ENCODE measurements around the gene TMEM161A. TPM values are rescaled to one million over a fixed set of nuclear protein-coding genes. Genes with fewer than 3 reads are reported as not detected.

Gene TMEM161A
- polyA plus RNA-seq, 1 donor from 2014 or later, result 19.5 TPM

- no peaks in the 10 kb centered on the region for H3K36me3 ChIP-seq (ENCODE audit: insufficient read depth, low read length)
- H2AFZ ChIP-seq (ENCODE audit: low read depth, low read length), result no peak overlapping the region
- no peaks in the 10 kb centered on the region for H4K20me1 ChIP-seq (ENCODE audit: insufficient read depth)
- H3K27ac ChIP-seq (ENCODE audit: low read length), result no peak overlapping the region
- H3K9me3 ChIP-seq (ENCODE audit: low read length), result no peaks in the 10 kb centered on the region
- TF ChIP-seq POLR2AphosphoS5 (IDR thresholded peaks at IDR 0.05) (no peak), EP300 (conservative IDR thresholded peaks at IDR 0.05; ENCODE audit: poor library complexity, severe bottlenecking) (no peak), CTCF (IDR thresholded peaks at IDR 0.05; ENCODE audit: poor library complexity, severe bottlenecking) (no peak), MXI1 (conservative IDR thresholded peaks at IDR 0.05; ENCODE audit: poor library complexity, severe bottlenecking) (no peak), REST (IDR thresholded peaks at IDR 0.05; ENCODE audit: borderline replicate concordance) (no peak), TAF1 (IDR thresholded peaks at IDR 0.05; ENCODE audit: low read depth) (no peak), RAD21 (conservative IDR thresholded peaks at IDR 0.05) (no peak), EZH2 (IDR thresholded peaks at IDR 0.05; ENCODE audit: borderline replicate concordance, insufficient read depth, low read length, poor library complexity, severe bottlenecking) (no peak), SMC3 (conservative IDR thresholded peaks at IDR 0.05; ENCODE audit: poor library complexity) (no peak)
- H3K9me2 ChIP-seq (ENCODE audit: insufficient read depth, low read length), result no peaks in the 10 kb centered on the region
- H3K4me2 ChIP-seq (ENCODE audit: low read length), result no peak overlapping the region
- H3K4me3 ChIP-seq (ENCODE audit: low read length), result no peak overlapping the region
- no peaks in the 10 kb centered on the region for H3F3A ChIP-seq (ENCODE audit: insufficient read depth, low read length, poor library complexity, severe bottlenecking)
- H3K79me2 ChIP-seq (replicated peaks; ENCODE audit: insufficient read depth, low read length), result no peaks in the 10 kb centered on the region
- no peak overlapping the region for H3K9ac ChIP-seq (ENCODE audit: low read length)
- no peaks in the 10 kb centered on the region for H3K27me3 ChIP-seq (ENCODE audit: insufficient read depth, low read depth, low read length)
These were observed 54.7 kb downstream of the TMEM161A start for GRCh38 chr19:19083413-19084178.

DNA sequence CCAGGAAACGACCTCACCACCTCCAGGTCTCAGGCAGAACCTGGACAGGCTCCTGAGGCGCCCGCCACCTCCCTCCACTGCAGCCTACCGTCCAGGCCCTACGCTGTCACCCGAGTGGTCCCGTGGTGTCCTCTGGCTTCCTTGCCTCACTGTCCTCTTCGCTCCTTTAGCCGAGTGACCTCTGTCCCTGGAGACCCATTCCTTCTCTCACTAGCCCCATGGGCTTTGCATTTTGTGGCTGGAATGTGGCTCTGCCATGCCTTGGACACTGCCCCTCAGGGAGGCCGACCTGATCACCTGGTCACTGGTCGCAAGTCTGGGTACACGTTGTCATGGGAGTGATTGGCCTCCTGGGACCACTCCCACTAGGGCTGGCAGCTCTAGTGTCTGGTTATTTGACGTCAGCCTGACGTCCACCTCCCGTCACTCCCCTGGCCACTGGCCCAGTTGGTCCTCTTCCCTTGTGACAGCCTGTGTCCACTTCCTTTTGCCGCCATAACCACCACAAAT is 56.6 kb downstream of the TMEM161A start:
- Histone ChIP-seq H3K79me2 (replicated peaks; ENCODE audit: insufficient read depth, low read length) (no peaks in the 10 kb centered on the region), H3K9me2 (ENCODE audit: insufficient read depth, low read length) (no peaks in the 10 kb centered on the region), H3K9me3 (ENCODE audit: low read length) (no peaks in the 10 kb centered on the region), H4K20me1 (ENCODE audit: insufficient read depth) (no peaks in the 10 kb centered on the region), H3K4me2 (ENCODE audit: low read length) (no peak overlapping the region), H3K27me3 (ENCODE audit: insufficient read depth, low read depth, low read length) (no peaks in the 10 kb centered on the region), H2AFZ (ENCODE audit: low read depth, low read length) (no peak overlapping the region), H3K4me3 (ENCODE audit: low read length) (no peak overlapping the region), H3F3A (ENCODE audit: insufficient read depth, low read length, poor library complexity, severe bottlenecking) (no peaks in the 10 kb centered on the region), H3K27ac (ENCODE audit: low read length) (no peak overlapping the region), H3K9ac (ENCODE audit: low read length) (no peak overlapping the region), H3K36me3 (ENCODE audit: insufficient read depth, low read length) (no peaks in the 10 kb centered on the region)
- no peak for TF ChIP-seq REST (IDR thresholded peaks at IDR 0.05; ENCODE audit: borderline replicate concordance)
- TF ChIP-seq SMC3 (conservative IDR thresholded peaks at IDR 0.05; ENCODE audit: poor library complexity), result no peak
- TF ChIP-seq POLR2AphosphoS5 (IDR thresholded peaks at IDR 0.05), result no peak
- no peak for TF ChIP-seq TAF1 (IDR thresholded peaks at IDR 0.05; ENCODE audit: low read depth)
- TF ChIP-seq EP300 (conservative IDR thresholded peaks at IDR 0.05; ENCODE audit: poor library complexity, severe bottlenecking), result no peak
- TF ChIP-seq MXI1 (conservative IDR thresholded peaks at IDR 0.05; ENCODE audit: poor library complexity, severe bottlenecking), result no peak
- no peak for TF ChIP-seq CTCF (IDR thresholded peaks at IDR 0.05; ENCODE audit: poor library complexity, severe bottlenecking)
- no peak for TF ChIP-seq RAD21 (conservative IDR thresholded peaks at IDR 0.05)
- TF ChIP-seq EZH2 (IDR thresholded peaks at IDR 0.05; ENCODE audit: borderline replicate concordance, insufficient read depth, low read length, poor library complexity, severe bottlenecking), result no peak

Data from neural cell (in vitro differentiated cells).